Measurements from ENCODE around the gene AMHR2.
"Not testable (repeated sequence)": the region's sequence is repeated elsewhere in the genome, so short reads cannot be mapped to it uniquely, and the experiment has no call there.

AMHR2 gene

GRCh38 chr12:53414756-53415417 lies 8.8 kb upstream of the AMHR2 start:
- no peak for DNase-seq (ENCODE audit: low read depth)

GRCh38 chr12:53415752-53416389 lies 7.8 kb upstream of the AMHR2 start:
- DNase-seq (ENCODE audit: low read depth) = not testable (repeated sequence)

DNA sequence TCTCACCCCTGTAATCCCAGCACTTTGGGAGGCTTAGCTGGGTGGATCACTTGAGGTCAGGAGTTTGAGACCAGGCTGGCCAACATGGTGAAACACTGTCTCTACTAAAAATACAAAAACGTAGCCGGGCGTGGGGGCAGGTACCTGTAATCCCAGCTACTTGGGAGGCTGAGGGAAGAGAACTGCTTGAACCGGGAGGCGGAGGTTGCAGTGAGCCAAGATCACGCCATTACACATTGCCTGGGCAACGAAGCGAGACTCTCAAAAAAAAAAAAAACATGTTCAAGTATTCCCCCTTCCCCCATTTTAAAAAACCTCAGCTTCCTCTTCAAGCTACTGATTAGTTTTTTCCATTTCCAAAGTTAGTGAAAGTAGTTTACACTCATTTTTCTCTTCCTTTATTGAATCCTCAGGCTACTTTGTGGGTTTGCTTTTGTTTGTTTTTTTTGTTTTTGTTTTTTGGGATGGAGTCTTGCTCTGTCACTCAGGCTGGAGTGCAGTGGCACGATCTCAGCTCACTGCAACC lies 6.3 kb upstream of the AMHR2 start:
- DNase-seq (ENCODE audit: low read depth) = not testable (repeated sequence)

DNA sequence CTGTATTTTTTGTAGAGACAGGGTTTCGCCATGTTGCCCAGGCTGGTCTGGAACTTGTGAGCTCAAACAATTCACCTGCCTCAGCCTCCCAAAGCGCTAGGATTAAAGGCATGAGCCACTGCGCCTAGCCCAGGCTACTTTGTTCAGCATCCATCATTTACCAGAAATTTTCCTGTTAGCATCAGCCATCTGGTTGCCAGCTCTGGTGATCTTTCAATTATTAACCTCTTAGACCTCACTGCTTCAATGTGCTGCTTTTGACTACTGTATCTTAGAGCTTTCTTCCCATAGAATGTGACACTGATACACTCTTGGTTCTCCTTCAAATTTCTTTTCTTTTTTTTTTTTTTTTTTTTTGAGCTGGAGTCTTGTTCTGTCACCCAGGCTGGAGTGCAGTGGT lies 5.4 kb upstream of the AMHR2 start:
- no peak for DNase-seq (ENCODE audit: low read depth)

DNA sequence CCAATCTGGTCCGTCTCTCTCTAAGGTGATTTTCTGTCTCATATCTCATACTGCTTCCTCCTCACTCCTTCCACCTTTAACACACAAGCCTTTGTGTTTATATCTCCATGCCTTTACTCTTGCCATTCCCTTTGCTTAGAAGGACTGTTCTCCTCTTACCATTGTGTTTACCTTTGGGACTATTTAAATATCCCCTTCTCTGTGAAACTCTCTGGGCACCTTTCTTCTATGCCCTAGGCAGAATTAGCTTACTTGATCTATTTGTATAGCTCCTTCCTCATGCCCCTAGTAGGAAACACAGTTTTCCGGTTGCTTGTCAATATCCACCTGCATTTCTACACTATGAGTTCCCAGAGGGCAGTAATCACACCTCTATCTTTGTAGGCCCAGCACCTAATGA lies 3.9 kb upstream of the AMHR2 start:
- DNase-seq (ENCODE audit: low read depth) = no peak

GRCh38 chr12:53422247-53422646 lies 1.4 kb upstream of the AMHR2 start:
- DNase-seq (ENCODE audit: low read depth) = not testable (repeated sequence)

- no peak for DNase-seq (ENCODE audit: low read depth)
Measured at GRCh38 chr12:53424626-53425514, 1.2 kb downstream of the AMHR2 start.

DNA sequence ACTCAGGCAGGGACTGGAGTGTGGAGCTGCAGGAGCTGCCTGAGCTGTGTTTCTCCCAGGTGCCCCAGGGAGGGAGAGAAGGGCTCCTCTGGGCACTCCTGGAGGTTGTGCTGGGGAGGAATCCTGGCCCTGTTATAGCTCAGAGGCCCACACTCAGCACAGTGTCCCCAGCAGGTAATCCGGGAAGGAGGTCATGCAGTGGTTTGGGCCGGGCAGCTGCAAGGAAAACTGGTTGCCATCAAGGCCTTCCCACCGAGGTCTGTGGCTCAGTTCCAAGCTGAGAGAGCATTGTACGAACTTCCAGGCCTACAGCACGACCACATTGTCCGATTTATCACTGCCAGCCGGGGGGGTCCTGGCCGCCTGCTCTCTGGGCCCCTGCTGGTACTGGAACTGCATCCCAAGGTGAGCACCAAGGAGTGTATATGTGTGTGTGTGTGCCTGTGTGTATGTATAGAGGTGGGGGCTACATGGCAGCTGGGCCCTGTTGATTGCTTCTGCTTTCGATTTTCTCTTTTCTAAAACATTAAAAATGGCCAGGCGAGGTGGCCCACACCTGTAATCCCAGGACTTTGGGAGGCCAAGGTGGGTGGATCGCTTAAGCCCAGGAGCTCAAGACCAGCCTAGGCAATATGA lies 2.0 kb downstream of the AMHR2 start:
- no peak for DNase-seq (ENCODE audit: low read depth)

- DNase-seq (ENCODE audit: low read depth) = no peak
Measured at GRCh38 chr12:53427905-53428594, 4.4 kb downstream of the AMHR2 start.

GRCh38 chr12:53428741-53429140 lies 5.1 kb downstream of the AMHR2 start:
- DNase-seq (ENCODE audit: low read depth) = no peak

GRCh38 chr12:53430116-53430515 lies 6.5 kb downstream of the AMHR2 start:
- DNase-seq (ENCODE audit: low read depth) = no peak

DNA sequence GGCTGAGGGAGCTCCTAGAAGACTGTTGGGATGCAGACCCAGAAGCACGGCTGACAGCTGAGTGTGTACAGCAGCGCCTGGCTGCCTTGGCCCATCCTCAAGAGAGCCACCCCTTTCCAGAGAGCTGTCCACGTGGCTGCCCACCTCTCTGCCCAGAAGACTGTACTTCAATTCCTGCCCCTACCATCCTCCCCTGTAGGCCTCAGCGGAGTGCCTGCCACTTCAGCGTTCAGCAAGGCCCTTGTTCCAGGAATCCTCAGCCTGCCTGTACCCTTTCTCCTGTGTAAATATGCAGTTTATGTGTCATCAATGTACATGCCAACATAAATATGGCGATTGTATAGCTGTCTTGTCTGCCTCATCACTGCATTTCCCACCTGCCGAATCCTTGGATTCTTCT lies 7.5 kb downstream of the AMHR2 start:
- no peak for DNase-seq (ENCODE audit: low read depth)

DNA sequence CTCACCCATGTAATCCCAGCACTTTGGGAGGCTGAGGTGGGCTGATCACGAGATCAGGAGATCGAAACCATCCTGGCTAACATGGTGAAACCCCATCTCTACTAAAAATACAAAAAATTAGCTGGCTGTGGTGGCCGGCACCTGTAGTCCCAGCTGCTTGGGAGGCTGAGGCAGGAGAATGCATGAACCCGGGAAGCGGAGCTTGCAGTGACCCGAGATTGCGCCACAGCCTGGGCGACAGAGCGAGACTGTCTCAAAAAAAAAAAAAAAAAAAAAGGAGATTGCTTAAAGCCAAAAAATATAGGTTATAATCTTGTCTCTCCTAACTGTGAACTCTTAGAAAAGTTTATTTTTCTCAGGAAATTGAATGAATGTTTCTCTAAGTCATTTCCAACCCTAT lies 11.7 kb downstream of the AMHR2 start:
- DNase-seq (ENCODE audit: low read depth) = not testable (repeated sequence)

DNA sequence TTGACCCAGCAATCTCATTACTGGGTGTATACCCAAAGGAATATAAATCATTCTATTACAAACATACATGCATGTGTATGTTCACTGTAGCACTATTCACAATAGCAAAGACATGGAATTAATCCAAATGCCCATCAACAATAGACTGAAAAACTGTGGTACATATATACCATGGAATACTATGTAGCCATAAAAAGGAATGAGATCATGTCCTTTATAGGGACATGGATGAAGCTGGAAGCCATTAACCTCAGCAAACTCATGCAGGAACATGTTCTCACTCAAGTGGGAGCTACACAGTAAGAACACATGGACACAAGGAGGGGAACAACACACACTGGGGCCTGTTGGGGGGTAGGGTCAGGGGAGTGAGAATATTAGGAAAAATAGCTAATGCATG lies 15.9 kb downstream of the AMHR2 start:
- DNase-seq (ENCODE audit: low read depth) = not testable (repeated sequence)

DNA sequence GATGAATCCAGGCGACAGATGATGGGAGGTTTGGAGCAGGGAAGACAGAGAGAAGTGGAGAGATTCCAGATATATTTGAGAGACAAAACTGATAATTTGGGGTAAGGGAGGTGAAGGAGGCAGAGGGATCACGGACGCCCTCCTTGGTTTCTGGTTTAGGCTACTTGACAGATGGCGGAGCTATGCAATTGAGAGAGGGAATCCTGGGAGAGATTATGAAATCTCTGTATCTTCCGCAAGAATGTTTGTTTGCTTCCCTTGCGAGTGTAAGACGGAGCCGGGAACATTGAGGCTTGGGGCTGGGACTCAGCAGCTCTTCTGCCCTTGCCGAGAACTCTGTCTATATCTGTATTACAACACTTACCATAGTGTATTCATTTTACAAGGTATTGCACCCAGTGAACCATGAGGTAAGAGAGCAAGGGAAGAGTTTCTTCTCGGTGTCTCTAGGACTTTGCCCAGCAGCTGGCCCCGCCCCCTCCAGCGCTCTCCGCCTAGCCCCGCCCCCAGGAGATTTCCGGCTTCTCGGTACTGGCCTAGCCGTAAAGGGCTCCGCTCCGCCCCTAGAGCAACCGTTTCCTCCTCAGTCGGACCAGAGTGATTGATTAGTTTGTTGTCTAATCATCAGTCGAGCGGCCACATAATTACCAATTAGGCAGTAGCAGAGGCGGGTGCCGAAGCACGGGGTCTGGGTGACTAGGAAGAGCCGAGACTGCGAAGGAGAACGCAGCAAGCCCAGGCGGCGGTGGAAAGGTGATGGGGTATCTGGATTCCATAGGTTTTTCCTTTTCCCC lies 17.6 kb downstream of the AMHR2 start, which contains the start of gene PRR13:
Gene PRR13 (plus strand): TSS at position 695 of the 794 bp plus-strand sequence. CDS start 981 bp downstream, outside the sequence.
- DNase-seq (ENCODE audit: low read depth) = peak; percentile 97

GRCh38 chr12:53443955-53444354 lies 20.3 kb downstream of the AMHR2 start:
- no peak for DNase-seq (ENCODE audit: low read depth)

- not testable (repeated sequence) for DNase-seq (ENCODE audit: low read depth)
Measured at GRCh38 chr12:53444593-53445325, 21.1 kb downstream of the AMHR2 start.

- no peak for DNase-seq (ENCODE audit: low read depth)
Measured at GRCh38 chr12:53450936-53451335, 27.3 kb downstream of the AMHR2 start.

DNA sequence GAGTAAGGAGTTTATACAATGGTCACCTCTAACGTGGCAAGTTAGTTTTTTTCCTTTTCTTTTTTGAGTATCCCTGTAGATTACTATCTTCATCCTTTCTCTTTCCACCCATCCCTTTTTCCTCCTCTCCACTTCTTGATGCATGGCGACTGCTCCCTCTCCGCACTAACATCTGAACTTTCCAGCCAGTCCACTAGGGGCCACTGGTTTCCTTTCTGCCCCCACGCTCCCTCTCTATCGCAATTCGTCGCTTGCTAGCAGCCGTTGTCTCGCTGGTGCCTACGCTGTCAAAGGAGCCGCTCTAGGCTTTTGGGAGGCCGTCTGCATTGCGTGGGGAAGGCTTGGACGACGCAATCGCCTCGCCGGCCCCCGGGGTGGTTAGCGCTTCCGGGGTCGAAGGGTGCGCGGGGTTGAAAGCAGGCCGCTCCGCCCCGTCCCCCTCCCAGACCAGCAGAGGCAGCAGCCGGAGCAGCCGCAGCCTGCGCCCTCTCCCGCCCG lies 28.1 kb downstream of the AMHR2 start, which contains the start of gene PCBP2:
Gene PCBP2 (plus strand): TSS at position 442 of the 498 bp plus-strand sequence. CDS start 2,699 bp downstream, outside the sequence.
- peak; percentile 89 for DNase-seq (ENCODE audit: low read depth)

All from stimulated activated CD8-positive, alpha-beta memory T cell treated with anti-CD3 and anti-CD28 coated beads, Interleukin-7, amount 100 ng/mL, for 24 hours (primary cell).